Uterus (tissue), 4 donors: ENCODE measurements around the gene PRRG4. TPM values are rescaled to one million over a fixed set of nuclear protein-coding genes. Genes with fewer than 3 reads are reported as not detected.
A peak's percentile ranks its signal among the peaks of the same experiment; 100 is the strongest.

Source experiments
- DNase-seq, 2 donors: peaks; one replicate each; pipeline ENCODE4 v3.0.0-alpha.2; 2019 to 2020
- H3K27ac ChIP-seq, 2 donors: fragments of 200-600 bp; sonication (generic); 1 replicate in 1 of 2; 2 replicates in 1 of 2; pipeline ENCODE4 v1.5.1; 2016 to 2018
- H3K27me3 ChIP-seq, 2 donors: fragments of 200-600 bp; sonication (generic); one replicate each; pipeline ENCODE4 v1.5.1; 2018 to 2019; ENCODE audit warnings: control low read depth in 1 of 2
- H3K36me3 ChIP-seq, 2 donors: fragments of 200-600 bp; sonication (generic); one replicate each; pipeline ENCODE4 v1.5.1; 2019; ENCODE audit warnings: control low read depth in 1 of 2
- H3K4me1 ChIP-seq, 2 donors: fragments of 200-600 bp; sonication (generic); one replicate each; pipeline ENCODE4 v1.5.1; 2018 to 2019; ENCODE audit warnings: control low read depth in 1 of 2
- H3K4me3 ChIP-seq, 2 donors: fragments of 200-600 bp; sonication (generic); 1 replicate in 1 of 2; 2 replicates in 1 of 2; pipeline ENCODE4 v1.5.1; 2018 to 2019; ENCODE audit warnings: mild to moderate bottlenecking in 1 of 2
- H3K9me3 ChIP-seq, 2 donors: fragments of 200-600 bp; sonication (generic); one replicate each; pipeline ENCODE4 v1.5.1; 2019; ENCODE audit warnings: control low read depth in 1 of 2
- POLR2A ChIP-seq, 2 donors: fragments of 450-650 bp; IDR thresholded peaks; one replicate each; pipeline ENCODE4 v1.6.1; 2016; ENCODE audit warnings: antibody characterized with exemption in 2 of 2, mild to moderate bottlenecking in 1 of 2, moderate library complexity in 1 of 2
- intact Hi-C: fragments of 100-400 bp; cut with DNase I; formaldehyde crosslinking; loops from one replicate; pipeline ENCODE4 v1.15.1; 2023; ENCODE audit warnings: low total_unique reads
- total RNA-seq, 4 donors: library from RNA; depleted of rRNA in 3 of 4; stranded (reverse); fragments of >200 nt in 3 of 4; gene quantifications; one replicate each; pipeline versions ENCODE4 v1.1.0 to v1.2.4, GENCODE V29; 2014 to 2023
- TF ChIP-seq, protein P1 (sequence below), 4 experiments: fragments of 200-600 bp in 2 of 4; fragments of 450-650 bp in 2 of 4; sonication (generic) in 2 of 4; IDR thresholded peaks; one replicate each; pipeline ENCODE4 v1.5.1; 2016 to 2019; ENCODE audit warnings: antibody characterized with exemption in 4 of 4, mild to moderate bottlenecking in 2 of 4, moderate library complexity in 1 of 4
- donor health status: DM: yes; HTN: yes; CAD: no.

PRRG4 gene
- total RNA-seq, 4 donors from 2014 or later: 0.29 to 2.3 (median 1.4) TPM

DNA sequence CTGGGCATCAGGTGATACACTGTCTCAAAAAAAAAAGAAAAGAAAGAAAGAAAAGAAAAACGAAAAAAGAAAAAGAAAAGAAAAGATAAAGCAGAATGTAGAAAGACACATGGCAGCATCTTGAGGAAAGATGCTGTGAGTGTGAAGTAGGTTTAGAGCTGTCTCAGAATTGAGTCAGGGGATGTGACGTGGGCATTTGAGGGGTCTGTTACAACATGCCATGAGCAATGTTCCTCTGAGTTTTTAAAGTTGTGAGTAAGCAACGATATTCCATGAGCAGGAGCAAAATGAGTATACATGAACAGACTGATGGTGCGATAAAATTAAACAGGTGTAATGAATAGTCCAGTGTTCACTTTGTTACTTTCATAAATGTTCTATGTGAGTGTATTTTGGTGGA, 51.6 kb downstream of the PRRG4 start:
- H3K4me1 ChIP-seq: no peaks in the 10 kb centered on the region

DNA sequence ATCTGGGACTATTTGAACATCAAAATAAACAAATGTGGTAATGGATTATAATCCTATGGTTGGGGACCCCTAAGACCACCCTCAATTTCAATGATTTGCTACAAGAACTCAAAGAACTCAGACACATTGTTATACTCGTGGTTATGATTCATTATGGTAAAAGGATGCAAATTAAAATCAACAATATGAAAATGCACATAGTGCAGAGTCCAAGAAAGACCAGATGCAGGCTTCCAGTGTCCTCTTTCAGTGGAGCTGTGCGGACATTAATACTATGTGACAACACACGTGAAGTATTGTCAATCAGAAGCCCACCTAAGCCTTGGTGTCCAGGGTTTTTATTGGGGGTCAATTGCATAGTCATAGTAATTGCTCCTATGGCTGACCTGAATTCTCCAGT, 53.7 kb downstream of the PRRG4 start:
- DNase-seq: no peak
- Histone ChIP-seq H3K36me3 (no peaks in the 10 kb centered on the region), H3K27me3 (no peaks in the 10 kb centered on the region), H3K9me3 (no peaks in the 10 kb centered on the region), H3K27ac (no peak overlapping the region), H3K4me3 (no peak overlapping the region), H3K4me1 (no peaks in the 10 kb centered on the region)
- intact Hi-C loops: no loop called here
- TF ChIP-seq, protein P1, sequence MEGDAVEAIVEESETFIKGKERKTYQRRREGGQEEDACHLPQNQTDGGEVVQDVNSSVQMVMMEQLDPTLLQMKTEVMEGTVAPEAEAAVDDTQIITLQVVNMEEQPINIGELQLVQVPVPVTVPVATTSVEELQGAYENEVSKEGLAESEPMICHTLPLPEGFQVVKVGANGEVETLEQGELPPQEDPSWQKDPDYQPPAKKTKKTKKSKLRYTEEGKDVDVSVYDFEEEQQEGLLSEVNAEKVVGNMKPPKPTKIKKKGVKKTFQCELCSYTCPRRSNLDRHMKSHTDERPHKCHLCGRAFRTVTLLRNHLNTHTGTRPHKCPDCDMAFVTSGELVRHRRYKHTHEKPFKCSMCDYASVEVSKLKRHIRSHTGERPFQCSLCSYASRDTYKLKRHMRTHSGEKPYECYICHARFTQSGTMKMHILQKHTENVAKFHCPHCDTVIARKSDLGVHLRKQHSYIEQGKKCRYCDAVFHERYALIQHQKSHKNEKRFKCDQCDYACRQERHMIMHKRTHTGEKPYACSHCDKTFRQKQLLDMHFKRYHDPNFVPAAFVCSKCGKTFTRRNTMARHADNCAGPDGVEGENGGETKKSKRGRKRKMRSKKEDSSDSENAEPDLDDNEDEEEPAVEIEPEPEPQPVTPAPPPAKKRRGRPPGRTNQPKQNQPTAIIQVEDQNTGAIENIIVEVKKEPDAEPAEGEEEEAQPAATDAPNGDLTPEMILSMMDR (IDR thresholded peaks at IDR 0.05): no peak
- no peak for TF ChIP-seq POLR2A (IDR thresholded peaks at IDR 0.05)

More for the DNA sequence above, 51.6 kb downstream of the PRRG4 start:
- Histone ChIP-seq H3K36me3 (no peaks in the 10 kb centered on the region), H3K9me3 (no peaks in the 10 kb centered on the region), H3K4me3 (no peak overlapping the region), H3K27ac (no peak overlapping the region), H3K27me3 (no peaks in the 10 kb centered on the region)
- no peak for TF ChIP-seq POLR2A (IDR thresholded peaks at IDR 0.05)
- TF ChIP-seq, protein P1 (IDR thresholded peaks at IDR 0.05): no peak
- DNase-seq: no peak
- intact Hi-C loops: no loop called here

DNA sequence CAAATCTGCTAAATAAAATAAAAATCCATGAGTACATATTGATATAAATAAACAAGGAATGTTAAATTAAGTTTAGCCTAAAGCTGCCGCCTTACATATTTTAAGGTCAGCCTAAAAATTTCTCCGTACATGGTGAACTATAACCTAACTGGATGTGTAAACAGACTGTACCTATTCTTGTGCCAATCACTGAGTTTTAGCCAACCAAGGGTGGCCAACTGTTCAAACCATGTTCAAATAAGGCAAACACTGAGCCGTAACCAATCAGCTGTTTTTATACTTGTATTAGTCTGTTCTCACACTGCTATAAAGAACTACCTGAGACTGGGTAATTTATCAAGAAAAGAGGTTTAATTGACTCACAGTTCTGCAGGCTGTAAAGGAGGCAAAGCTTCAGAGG, 54.3 kb downstream of the PRRG4 start:
- TF ChIP-seq, protein P1 (IDR thresholded peaks at IDR 0.05): no peak
- TF ChIP-seq POLR2A (IDR thresholded peaks at IDR 0.05): no peak
- intact Hi-C loops: no loop called here
- Histone ChIP-seq H3K4me3 (no peak overlapping the region), H3K27me3 (no peaks in the 10 kb centered on the region), H3K36me3 (no peaks in the 10 kb centered on the region), H3K27ac (no peak overlapping the region), H3K9me3 (no peaks in the 10 kb centered on the region), H3K4me1 (no peaks in the 10 kb centered on the region)
- DNase-seq: no peak

DNA sequence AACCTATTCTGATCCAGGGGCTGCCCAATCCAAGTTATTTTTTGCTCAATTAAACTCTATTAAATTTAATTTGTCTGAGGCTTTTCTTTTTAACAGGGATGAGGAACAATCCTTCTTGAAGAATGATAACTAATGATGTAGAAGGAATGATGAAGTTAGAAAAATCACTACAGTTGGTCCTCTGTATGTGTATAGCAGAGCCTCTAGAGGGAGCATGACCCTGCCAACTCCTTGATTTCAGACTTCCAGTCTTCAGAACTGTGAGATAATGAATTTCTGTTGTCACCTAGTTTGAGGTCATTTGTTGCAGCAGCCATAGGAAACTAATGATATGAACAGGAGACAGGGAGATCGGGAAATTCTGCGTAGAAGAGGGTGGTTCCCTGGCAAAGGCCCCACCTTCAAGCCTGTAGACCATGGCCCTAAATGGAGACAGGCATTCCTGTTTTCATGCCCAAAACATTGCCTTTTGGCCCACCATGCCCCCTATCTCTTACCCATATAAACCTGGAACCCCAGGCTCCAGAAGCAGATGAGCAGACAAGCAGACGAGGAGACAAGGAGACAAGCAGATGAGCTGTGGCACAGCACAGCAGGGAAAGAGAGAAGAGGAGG, 55.1 kb downstream of the PRRG4 start:
- Histone ChIP-seq H3K4me3 (no peak overlapping the region), H3K27me3 (no peaks in the 10 kb centered on the region), H3K27ac (no peak overlapping the region), H3K9me3 (no peaks in the 10 kb centered on the region), H3K4me1 (no peaks in the 10 kb centered on the region), H3K36me3 (no peaks in the 10 kb centered on the region)
- intact Hi-C loops: no loop called here
- no peak for DNase-seq
- no peak for TF ChIP-seq POLR2A (IDR thresholded peaks at IDR 0.05)
- TF ChIP-seq, protein P1 (IDR thresholded peaks at IDR 0.05): peak in 1 of 4 experiments; percentile 22

DNA sequence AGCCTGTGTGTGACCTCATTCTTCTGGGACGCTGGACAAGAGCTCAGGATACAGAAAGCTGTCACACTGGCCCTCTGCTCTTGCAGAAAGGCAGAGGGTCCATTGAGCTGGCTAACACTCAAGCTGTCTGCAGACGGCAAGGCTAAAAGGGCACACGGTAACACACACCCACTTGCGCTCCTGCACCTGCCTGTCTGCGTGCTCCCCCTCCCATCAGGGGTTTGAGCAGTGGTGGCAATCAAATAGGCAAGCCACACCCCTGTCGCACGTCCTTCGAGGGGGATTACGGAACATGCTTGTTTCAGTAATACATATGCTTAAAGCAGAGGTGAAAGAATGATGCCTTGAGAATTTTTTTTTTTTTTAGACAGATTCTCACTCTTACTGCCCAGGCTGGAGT, 55.8 kb downstream of the PRRG4 start:
- TF ChIP-seq, protein P1 (IDR thresholded peaks at IDR 0.05): no peak
- Histone ChIP-seq H3K36me3 (no peaks in the 10 kb centered on the region), H3K27ac (no peak overlapping the region), H3K4me3 (no peak overlapping the region), H3K9me3 (no peaks in the 10 kb centered on the region), H3K27me3 (no peaks in the 10 kb centered on the region), H3K4me1 (no peaks in the 10 kb centered on the region)
- DNase-seq: no peak
- intact Hi-C loops: no loop called here
